B cell (primary cell): ENCODE measurements around the gene GPER1.

Experiments
- CTCF ChIP-seq: fragments of 200-600 bp; IDR thresholded peaks from one replicate; pipeline ENCODE4 v1.8.0; 2022; ENCODE audit warnings: antibody characterized with exemption, mild to moderate bottlenecking
- EZH2 ChIP-seq: IDR thresholded peaks from 2 replicates; pipeline ENCODE4 v1.6.1; 2012; ENCODE audit warnings: borderline replicate concordance, low read depth, mild to moderate bottlenecking, moderate library complexity, low read length; ENCODE audit not compliant: insufficient read depth, poor library complexity, severe bottlenecking

GRCh38 chr7:1136841-1137516 lies 49.1 kb downstream of the GPER1 start:
- TF ChIP-seq CTCF: no peak
- no peak for TF ChIP-seq EZH2
